ENCODE results near the gene SBNO2. TPM values are rescaled to one million over a fixed set of nuclear protein-coding genes. Genes with fewer than 3 reads are reported as not detected.

The SBNO2 gene
- total and polyA plus RNA-seq, 9 of the 15 experiments (the other 6 are each of a cell fraction or from before 2014, with no cell fraction given): 0.01 to 46.2 (median 6.7) TPM

DNA sequence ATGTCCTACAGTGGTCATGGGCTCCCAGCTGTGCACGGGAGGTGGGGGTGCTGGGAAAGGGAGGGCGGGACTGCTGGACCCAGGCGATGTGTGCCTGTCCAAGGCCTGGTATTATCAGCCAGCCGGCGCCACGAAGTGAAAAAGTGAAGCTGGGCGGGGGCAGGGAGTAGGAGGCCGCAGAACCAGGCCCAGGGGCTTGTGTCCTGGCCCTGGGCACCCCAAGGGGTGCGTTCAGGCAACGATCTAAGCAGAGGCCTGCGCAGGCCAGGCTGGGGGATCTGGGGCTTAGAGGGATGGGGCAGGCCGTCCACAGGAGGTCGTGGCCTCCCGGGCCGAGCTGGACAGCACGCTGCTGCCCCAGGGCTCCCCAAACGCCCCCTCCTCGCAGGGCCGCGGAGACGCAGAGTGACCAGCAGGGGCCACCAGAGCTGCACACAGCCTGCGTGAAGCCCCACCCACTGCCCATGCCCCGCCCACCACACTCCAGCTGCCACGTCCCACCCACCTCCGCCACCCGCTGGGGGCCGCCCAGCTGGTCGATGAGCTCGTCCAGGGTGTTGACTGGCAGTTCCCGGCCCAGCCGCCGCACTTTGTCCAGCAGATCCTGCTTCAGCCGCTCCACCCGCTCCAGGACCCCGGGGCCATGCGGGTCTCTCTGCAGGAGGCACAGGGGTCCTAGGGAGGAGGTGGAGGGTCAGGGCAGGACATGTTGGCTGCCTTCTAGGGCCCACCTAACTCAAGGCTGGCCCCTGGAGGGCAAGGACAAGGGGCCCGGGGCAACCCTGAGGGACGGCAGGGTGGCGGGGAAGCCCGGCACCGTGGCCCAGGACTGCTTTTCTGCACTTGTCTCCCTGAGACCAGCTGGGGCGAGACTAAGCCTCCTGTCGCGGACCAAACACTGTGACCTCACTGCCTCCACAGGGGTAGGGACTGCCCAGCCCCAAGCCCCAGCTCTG, 60.8 kb downstream of the SBNO2 start (continued):
- TF ChIP-seq, protein P1, sequence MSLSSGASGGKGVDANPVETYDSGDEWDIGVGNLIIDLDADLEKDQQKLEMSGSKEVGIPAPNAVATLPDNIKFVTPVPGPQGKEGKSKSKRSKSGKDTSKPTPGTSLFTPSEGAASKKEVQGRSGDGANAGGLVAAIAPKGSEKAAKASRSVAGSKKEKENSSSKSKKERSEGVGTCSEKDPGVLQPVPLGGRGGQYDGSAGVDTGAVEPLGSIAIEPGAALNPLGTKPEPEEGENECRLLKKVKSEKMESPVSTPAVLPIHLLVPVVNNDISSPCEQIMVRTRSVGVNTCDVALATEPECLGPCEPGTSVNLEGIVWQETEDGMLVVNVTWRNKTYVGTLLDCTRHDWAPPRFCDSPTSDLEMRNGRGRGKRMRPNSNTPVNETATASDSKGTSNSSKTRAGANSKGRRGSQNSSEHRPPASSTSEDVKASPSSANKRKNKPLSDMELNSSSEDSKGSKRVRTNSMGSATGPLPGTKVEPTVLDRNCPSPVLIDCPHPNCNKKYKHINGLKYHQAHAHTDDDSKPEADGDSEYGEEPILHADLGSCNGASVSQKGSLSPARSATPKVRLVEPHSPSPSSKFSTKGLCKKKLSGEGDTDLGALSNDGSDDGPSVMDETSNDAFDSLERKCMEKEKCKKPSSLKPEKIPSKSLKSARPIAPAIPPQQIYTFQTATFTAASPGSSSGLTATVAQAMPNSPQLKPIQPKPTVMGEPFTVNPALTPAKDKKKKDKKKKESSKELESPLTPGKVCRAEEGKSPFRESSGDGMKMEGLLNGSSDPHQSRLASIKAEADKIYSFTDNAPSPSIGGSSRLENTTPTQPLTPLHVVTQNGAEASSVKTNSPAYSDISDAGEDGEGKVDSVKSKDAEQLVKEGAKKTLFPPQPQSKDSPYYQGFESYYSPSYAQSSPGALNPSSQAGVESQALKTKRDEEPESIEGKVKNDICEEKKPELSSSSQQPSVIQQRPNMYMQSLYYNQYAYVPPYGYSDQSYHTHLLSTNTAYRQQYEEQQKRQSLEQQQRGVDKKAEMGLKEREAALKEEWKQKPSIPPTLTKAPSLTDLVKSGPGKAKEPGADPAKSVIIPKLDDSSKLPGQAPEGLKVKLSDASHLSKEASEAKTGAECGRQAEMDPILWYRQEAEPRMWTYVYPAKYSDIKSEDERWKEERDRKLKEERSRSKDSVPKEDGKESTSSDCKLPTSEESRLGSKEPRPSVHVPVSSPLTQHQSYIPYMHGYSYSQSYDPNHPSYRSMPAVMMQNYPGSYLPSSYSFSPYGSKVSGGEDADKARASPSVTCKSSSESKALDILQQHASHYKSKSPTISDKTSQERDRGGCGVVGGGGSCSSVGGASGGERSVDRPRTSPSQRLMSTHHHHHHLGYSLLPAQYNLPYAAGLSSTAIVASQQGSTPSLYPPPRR (CRISPR knock-in tag; IDR thresholded peaks at IDR 0.05; ENCODE audit: borderline replicate concordance): no peak
- TF ChIP-seq MXI1 (IDR thresholded peaks at IDR 0.05; ENCODE audit: low read depth, low read length) (no peak), KAT8 (IDR thresholded peaks at IDR 0.05; ENCODE audit: low read depth) (no peak), FOXK1 (CRISPR knock-in tag; IDR thresholded peaks at IDR 0.05; ENCODE audit: borderline replicate concordance) (no peak), RBM17 (IDR thresholded peaks at IDR 0.05; ENCODE audit: borderline replicate concordance, low read depth, low read length) (no peak), MAZ (CRISPR knock-in tag; conservative IDR thresholded peaks at IDR 0.05 in 1 of 2, IDR thresholded peaks at IDR 0.05 in 1 of 2) (peak; percentile 83 to 99), SMAD1 (IDR thresholded peaks at IDR 0.05; ENCODE audit: low read depth, low read length, partially characterized antibody) (no peak), MAFG (tag; conservative IDR thresholded peaks at IDR 0.05) (no peak), NELFE (IDR thresholded peaks at IDR 0.05; ENCODE audit: insufficient read depth, insufficient read length) (no peak), PCBP2 (IDR thresholded peaks at IDR 0.05; ENCODE audit: low read depth, low read length, poor library complexity, severe bottlenecking) (no peak), HLTF (IDR thresholded peaks at IDR 0.05) (no peak), ZNF263 (CRISPR knock-in tag; IDR thresholded peaks at IDR 0.05; ENCODE audit: borderline replicate concordance) (no peak; the same call in 1 of the 2 replicates), PTTG1 (tag; IDR thresholded peaks at IDR 0.05; ENCODE audit: low read depth) (no peak), KLF16 (IDR thresholded peaks at IDR 0.05) (peak; percentile 75; the same call in 1 of the 2 replicates), ZZZ3 (IDR thresholded peaks at IDR 0.05) (no peak), MYNN (IDR thresholded peaks at IDR 0.05) (peak; percentile 96), MYNN (CRISPR knock-in tag; IDR thresholded peaks at IDR 0.05) (no peak), SRSF1 (IDR thresholded peaks at IDR 0.05; ENCODE audit: low read depth, low read length) (no peak), RFX5 (IDR thresholded peaks at IDR 0.05; ENCODE audit: low read depth, low read length) (no peak)
- TF ChIP-seq, protein P2, sequence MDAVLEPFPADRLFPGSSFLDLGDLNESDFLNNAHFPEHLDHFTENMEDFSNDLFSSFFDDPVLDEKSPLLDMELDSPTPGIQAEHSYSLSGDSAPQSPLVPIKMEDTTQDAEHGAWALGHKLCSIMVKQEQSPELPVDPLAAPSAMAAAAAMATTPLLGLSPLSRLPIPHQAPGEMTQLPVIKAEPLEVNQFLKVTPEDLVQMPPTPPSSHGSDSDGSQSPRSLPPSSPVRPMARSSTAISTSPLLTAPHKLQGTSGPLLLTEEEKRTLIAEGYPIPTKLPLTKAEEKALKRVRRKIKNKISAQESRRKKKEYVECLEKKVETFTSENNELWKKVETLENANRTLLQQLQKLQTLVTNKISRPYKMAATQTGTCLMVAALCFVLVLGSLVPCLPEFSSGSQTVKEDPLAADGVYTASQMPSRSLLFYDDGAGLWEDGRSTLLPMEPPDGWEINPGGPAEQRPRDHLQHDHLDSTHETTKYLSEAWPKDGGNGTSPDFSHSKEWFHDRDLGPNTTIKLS (IDR thresholded peaks at IDR 0.05; ENCODE audit: borderline replicate concordance, low read depth): peak; percentile 72
- TF ChIP-seq, protein P3, sequence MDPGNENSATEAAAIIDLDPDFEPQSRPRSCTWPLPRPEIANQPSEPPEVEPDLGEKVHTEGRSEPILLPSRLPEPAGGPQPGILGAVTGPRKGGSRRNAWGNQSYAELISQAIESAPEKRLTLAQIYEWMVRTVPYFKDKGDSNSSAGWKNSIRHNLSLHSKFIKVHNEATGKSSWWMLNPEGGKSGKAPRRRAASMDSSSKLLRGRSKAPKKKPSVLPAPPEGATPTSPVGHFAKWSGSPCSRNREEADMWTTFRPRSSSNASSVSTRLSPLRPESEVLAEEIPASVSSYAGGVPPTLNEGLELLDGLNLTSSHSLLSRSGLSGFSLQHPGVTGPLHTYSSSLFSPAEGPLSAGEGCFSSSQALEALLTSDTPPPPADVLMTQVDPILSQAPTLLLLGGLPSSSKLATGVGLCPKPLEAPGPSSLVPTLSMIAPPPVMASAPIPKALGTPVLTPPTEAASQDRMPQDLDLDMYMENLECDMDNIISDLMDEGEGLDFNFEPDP (CRISPR knock-in tag; IDR thresholded peaks at IDR 0.05): no peak
